ENCODE measurements around the gene INPP4B.

Gene INPP4B

GRCh38 chr4:142222127-142222526, 624.0 kb downstream of the INPP4B start:
- no peak overlapping the region for H3K9ac ChIP-seq (ENCODE audit: low read length)

GRCh38 chr4:142218726-142219125, 627.4 kb downstream of the INPP4B start:
- Histone ChIP-seq H3K4me2 (ENCODE audit: low read length) (no peak overlapping the region), H3K23ac (ENCODE audit: low read length) (no peak overlapping the region), H2BK120ac (ENCODE audit: insufficient read depth, low read length, poor library complexity) (no peak overlapping the region), H3K4me1 (ENCODE audit: control insufficient read depth in 1 of 2, insufficient read depth in 2 of 2, low read length in 2 of 2) (no peaks in the 10 kb centered on the region), H3K9ac (ENCODE audit: low read length) (no peak overlapping the region), H3K14ac (ENCODE audit: low read length) (no peak overlapping the region), H2AFZ (ENCODE audit: insufficient read depth, low read length, poor library complexity) (no peak overlapping the region), H3K27ac (ENCODE audit: low read depth, low read length) (no peak overlapping the region), H2BK5ac (ENCODE audit: low read depth, low read length, poor library complexity) (no peak overlapping the region), H2AK5ac (ENCODE audit: low read length) (no peak overlapping the region), H2BK12ac (ENCODE audit: low read length) (no peak overlapping the region), H4K8ac (ENCODE audit: low read depth, low read length) (no peak overlapping the region), H4K12ac (ENCODE audit: low read depth, low read length) (no peak overlapping the region), H4K91ac (ENCODE audit: low read depth, low read length) (no peak overlapping the region), H3K4me3 (ENCODE audit: low read depth, low read length) (no peak overlapping the region), H3K9me3 (ENCODE audit: insufficient read depth, low read depth, low read length) (no peaks in the 10 kb centered on the region), H3K4ac (ENCODE audit: low read depth, low read length) (no peak overlapping the region), H3K79me1 (ENCODE audit: low read length) (no peaks in the 10 kb centered on the region), H3K18ac (ENCODE audit: low read length) (no peak overlapping the region), H3K27me3 (ENCODE audit: insufficient read depth, low read length) (no peaks in the 10 kb centered on the region), H3K36me3 (ENCODE audit: control insufficient read depth in 1 of 2, insufficient read depth in 2 of 2, low read length in 2 of 2) (no peaks in the 10 kb centered on the region), H3K79me2 (ENCODE audit: control insufficient read depth, insufficient read depth, low read length, poor library complexity) (no peaks in the 10 kb centered on the region)
- no CpG with 5 or more reads among the region's 1 CpG for WGBS (ENCODE audit: extremely low coverage, insufficient coverage, insufficient read length)
- no peak for DNase-seq

More at GRCh38 chr4:142222127-142222526, 624.0 kb downstream of the INPP4B start:
- no peak overlapping the region for H2BK5ac ChIP-seq (ENCODE audit: low read depth, low read length, poor library complexity)
- H2AK5ac ChIP-seq (ENCODE audit: low read length): no peak overlapping the region
- H2AFZ ChIP-seq (ENCODE audit: insufficient read depth, low read length, poor library complexity): no peak overlapping the region
- H4K12ac ChIP-seq (ENCODE audit: low read depth, low read length): no peak overlapping the region
- H3K9me3 ChIP-seq (ENCODE audit: insufficient read depth, low read depth, low read length): no peaks in the 10 kb centered on the region
- no peak overlapping the region for H4K91ac ChIP-seq (ENCODE audit: low read depth, low read length)
- no peak overlapping the region for H2BK12ac ChIP-seq (ENCODE audit: low read length)
- no peak overlapping the region for H4K8ac ChIP-seq (ENCODE audit: low read depth, low read length)
- H3K79me2 ChIP-seq (ENCODE audit: control insufficient read depth, insufficient read depth, low read length, poor library complexity): no peaks in the 10 kb centered on the region
- H3K36me3 ChIP-seq (ENCODE audit: control insufficient read depth in 1 of 2, insufficient read depth in 2 of 2, low read length in 2 of 2): no peaks in the 10 kb centered on the region
- H3K23ac ChIP-seq (ENCODE audit: low read length): no peak overlapping the region
- no peak overlapping the region for H3K18ac ChIP-seq (ENCODE audit: low read length)
- DNase-seq: no peak
- H3K4ac ChIP-seq (ENCODE audit: low read depth, low read length): no peak overlapping the region
- no peaks in the 10 kb centered on the region for H3K79me1 ChIP-seq (ENCODE audit: low read length)
- H3K27me3 ChIP-seq (ENCODE audit: insufficient read depth, low read length): no peaks in the 10 kb centered on the region
- no peak overlapping the region for H3K4me2 ChIP-seq (ENCODE audit: low read length)
- no peaks in the 10 kb centered on the region for H3K4me1 ChIP-seq (ENCODE audit: control insufficient read depth in 1 of 2, insufficient read depth in 2 of 2, low read length in 2 of 2)
- no peak overlapping the region for H2BK120ac ChIP-seq (ENCODE audit: insufficient read depth, low read length, poor library complexity)
- H3K14ac ChIP-seq (ENCODE audit: low read length): no peak overlapping the region
- no peak overlapping the region for H3K4me3 ChIP-seq (ENCODE audit: low read depth, low read length)
- no peak overlapping the region for H3K27ac ChIP-seq (ENCODE audit: low read depth, low read length)

- H2AFZ ChIP-seq (ENCODE audit: insufficient read depth, low read length, poor library complexity): no peak overlapping the region
- no peak for DNase-seq
- no peak overlapping the region for H3K4me2 ChIP-seq (ENCODE audit: low read length)
- H3K36me3 ChIP-seq (ENCODE audit: control insufficient read depth in 1 of 2, insufficient read depth in 2 of 2, low read length in 2 of 2): no peaks in the 10 kb centered on the region
- H2BK120ac ChIP-seq (ENCODE audit: insufficient read depth, low read length, poor library complexity): no peak overlapping the region
- no peaks in the 10 kb centered on the region for H3K27me3 ChIP-seq (ENCODE audit: insufficient read depth, low read length)
- no peak overlapping the region for H2BK5ac ChIP-seq (ENCODE audit: low read depth, low read length, poor library complexity)
- no peak overlapping the region for H3K23ac ChIP-seq (ENCODE audit: low read length)
- no peaks in the 10 kb centered on the region for H3K79me1 ChIP-seq (ENCODE audit: low read length)
- WGBS (ENCODE audit: extremely low coverage, insufficient coverage, insufficient read length): no CpG with 5 or more reads among the region's 1 CpG
- H4K8ac ChIP-seq (ENCODE audit: low read depth, low read length): no peak overlapping the region
- no peak overlapping the region for H3K9ac ChIP-seq (ENCODE audit: low read length)
- no peak overlapping the region for H4K12ac ChIP-seq (ENCODE audit: low read depth, low read length)
- no peak overlapping the region for H3K14ac ChIP-seq (ENCODE audit: low read length)
- no peak overlapping the region for H3K27ac ChIP-seq (ENCODE audit: low read depth, low read length)
- H2BK12ac ChIP-seq (ENCODE audit: low read length): no peak overlapping the region
- H3K4me3 ChIP-seq (ENCODE audit: low read depth, low read length): no peak overlapping the region
- no peak overlapping the region for H3K18ac ChIP-seq (ENCODE audit: low read length)
- H4K91ac ChIP-seq (ENCODE audit: low read depth, low read length): no peak overlapping the region
- H2AK5ac ChIP-seq (ENCODE audit: low read length): no peak overlapping the region
- no peaks in the 10 kb centered on the region for H3K79me2 ChIP-seq (ENCODE audit: control insufficient read depth, insufficient read depth, low read length, poor library complexity)
- H3K9me3 ChIP-seq (ENCODE audit: insufficient read depth, low read depth, low read length): no peaks in the 10 kb centered on the region
- no peaks in the 10 kb centered on the region for H3K4me1 ChIP-seq (ENCODE audit: control insufficient read depth in 1 of 2, insufficient read depth in 2 of 2, low read length in 2 of 2)
- H3K4ac ChIP-seq (ENCODE audit: low read depth, low read length): no peak overlapping the region
Measured at GRCh38 chr4:142211444-142211843, 634.7 kb downstream of the INPP4B start.

DNA sequence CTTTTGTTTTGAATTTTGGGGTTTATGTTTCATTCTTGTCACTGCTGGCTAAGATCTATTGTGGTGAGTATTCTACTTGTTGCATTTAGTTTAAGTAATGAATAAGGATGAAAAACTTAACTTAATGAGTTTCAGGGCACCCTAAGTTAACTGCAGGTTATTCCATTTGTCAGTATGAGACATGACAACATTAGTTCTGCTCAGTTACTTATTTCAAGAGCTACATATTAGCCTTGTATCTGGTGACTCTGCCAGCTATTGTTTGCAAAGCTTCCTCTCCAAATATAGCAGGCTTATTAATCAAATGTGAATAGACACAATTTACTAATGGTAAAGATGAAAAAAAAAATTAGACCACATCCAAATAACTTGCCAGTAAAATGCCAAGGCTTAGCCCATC, 642.6 kb downstream of the INPP4B start:
- Histone ChIP-seq H2AFZ (ENCODE audit: insufficient read depth, low read length, poor library complexity) (no peak overlapping the region), H4K8ac (ENCODE audit: low read depth, low read length) (no peak overlapping the region), H3K27ac (ENCODE audit: low read depth, low read length) (no peak overlapping the region), H3K4me1 (ENCODE audit: control insufficient read depth in 1 of 2, insufficient read depth in 2 of 2, low read length in 2 of 2) (no peaks in the 10 kb centered on the region), H3K36me3 (ENCODE audit: control insufficient read depth in 1 of 2, insufficient read depth in 2 of 2, low read length in 2 of 2) (no peaks in the 10 kb centered on the region), H3K4me3 (ENCODE audit: low read depth, low read length) (no peak overlapping the region), H2BK12ac (ENCODE audit: low read length) (no peak overlapping the region), H3K4ac (ENCODE audit: low read depth, low read length) (no peak overlapping the region), H2BK5ac (ENCODE audit: low read depth, low read length, poor library complexity) (no peak overlapping the region), H2AK5ac (ENCODE audit: low read length) (no peak overlapping the region), H3K27me3 (ENCODE audit: insufficient read depth, low read length) (no peaks in the 10 kb centered on the region), H3K18ac (ENCODE audit: low read length) (no peak overlapping the region), H2BK120ac (ENCODE audit: insufficient read depth, low read length, poor library complexity) (no peak overlapping the region), H4K91ac (ENCODE audit: low read depth, low read length) (no peak overlapping the region), H3K4me2 (ENCODE audit: low read length) (no peak overlapping the region), H3K9ac (ENCODE audit: low read length) (no peak overlapping the region), H3K9me3 (ENCODE audit: insufficient read depth, low read depth, low read length) (no peaks in the 10 kb centered on the region), H3K79me2 (ENCODE audit: control insufficient read depth, insufficient read depth, low read length, poor library complexity) (no peaks in the 10 kb centered on the region), H3K79me1 (ENCODE audit: low read length) (no peaks in the 10 kb centered on the region), H3K23ac (ENCODE audit: low read length) (no peak overlapping the region), H4K12ac (ENCODE audit: low read depth, low read length) (no peak overlapping the region), H3K14ac (ENCODE audit: low read length) (no peak overlapping the region)
- DNase-seq: no peak
